UCSD-AML1 (cell line): ENCODE measurements around the gene TRPC1.

Experiments
- DNase-seq: peaks from one replicate; lab custom pipeline; 2025; ENCODE audit not compliant: unreplicated experiment; lab: John Stamatoyannopoulos, UW

The TRPC1 gene

DNA sequence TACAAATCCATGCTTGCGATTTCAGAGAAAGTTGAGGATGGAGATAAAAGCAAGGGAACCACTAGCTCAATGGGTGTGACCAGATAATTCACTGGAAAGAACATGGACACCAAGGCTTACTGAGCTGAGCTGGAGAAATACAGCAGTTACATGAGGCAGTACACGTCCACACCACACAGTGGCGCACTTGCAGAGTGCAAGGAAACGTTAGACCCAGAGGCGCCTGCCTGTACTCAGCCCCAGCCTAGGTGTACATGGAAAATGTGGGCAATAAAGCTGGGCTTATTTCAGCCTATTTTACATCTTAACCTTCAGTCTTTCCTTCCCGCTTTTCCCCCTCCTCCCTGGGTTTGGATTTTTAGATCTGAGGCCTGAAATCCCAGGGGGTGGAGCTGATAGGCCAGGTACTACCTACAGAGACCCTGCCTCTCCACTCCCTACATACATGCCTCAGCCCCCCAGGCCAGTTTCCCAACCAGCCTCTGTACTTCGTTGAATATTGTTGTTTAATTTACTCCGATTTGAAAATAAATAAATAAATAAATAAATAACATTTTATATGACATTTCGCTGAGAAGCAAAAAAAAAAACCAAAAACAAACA, 105.0 kb downstream of the TRPC1 start:
- DNase-seq: peak; percentile 67

GRCh38 chr3:142837526-142837925, 113.7 kb downstream of the TRPC1 start:
- no peak for DNase-seq

GRCh38 chr3:142839831-142840230, 116.0 kb downstream of the TRPC1 start:
- DNase-seq: no peak

GRCh38 chr3:142844339-142844977, 120.6 kb downstream of the TRPC1 start:
- no peak for DNase-seq

GRCh38 chr3:142846779-142847577, 123.1 kb downstream of the TRPC1 start:
- no peak for DNase-seq

- no peak for DNase-seq
Observed at GRCh38 chr3:142849148-142849547, 125.3 kb downstream of the TRPC1 start.

DNA sequence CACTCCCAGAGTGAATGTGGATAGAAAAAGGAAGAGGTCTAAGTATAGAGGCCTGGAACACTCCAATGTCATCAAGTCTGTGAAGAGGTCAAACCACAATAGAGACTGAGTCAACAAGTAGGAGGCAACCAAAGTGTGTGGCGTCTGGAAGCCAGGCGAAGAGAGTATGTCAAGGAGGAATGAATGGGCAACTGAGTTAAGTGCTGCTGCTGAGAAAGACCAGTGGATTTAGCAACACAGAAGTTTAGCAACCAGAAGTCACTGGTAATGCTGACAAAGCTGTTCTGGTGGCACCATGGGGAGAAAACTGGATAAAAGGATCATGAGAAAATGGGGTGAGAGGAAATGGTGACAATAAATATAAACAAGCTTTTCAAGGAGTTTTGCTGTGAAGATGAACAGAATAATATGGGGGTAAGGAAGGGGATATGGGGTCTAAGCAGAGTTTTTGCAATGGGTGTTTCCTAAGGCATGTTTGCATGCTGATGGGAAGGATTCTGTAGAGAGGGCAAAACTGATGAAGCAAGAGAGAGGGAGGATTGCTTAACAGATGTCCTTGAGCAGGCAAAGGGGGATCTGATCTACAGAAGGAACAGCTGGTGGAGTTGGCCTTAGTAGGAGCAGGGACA, 126.7 kb downstream of the TRPC1 start:
- DNase-seq: no peak

DNA sequence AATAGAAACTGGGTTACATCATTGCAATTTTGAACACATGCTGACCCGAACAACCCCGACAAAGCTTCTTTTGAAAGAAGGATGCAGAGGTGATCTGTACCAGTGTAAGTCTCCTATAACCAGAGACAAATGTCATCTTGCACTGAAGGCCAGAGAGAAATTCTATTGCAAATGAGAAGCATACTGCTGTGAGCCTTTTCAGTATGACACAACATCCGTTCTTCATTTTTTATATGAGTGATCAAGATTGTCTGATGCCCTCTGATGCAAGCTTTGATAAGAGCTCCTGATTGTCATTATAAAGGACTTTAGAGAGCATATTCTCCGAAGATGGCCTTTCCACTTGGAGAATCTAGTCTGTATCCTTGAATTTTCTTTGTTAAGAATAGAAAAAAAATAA, 128.2 kb downstream of the TRPC1 start:
- DNase-seq: no peak

DNA sequence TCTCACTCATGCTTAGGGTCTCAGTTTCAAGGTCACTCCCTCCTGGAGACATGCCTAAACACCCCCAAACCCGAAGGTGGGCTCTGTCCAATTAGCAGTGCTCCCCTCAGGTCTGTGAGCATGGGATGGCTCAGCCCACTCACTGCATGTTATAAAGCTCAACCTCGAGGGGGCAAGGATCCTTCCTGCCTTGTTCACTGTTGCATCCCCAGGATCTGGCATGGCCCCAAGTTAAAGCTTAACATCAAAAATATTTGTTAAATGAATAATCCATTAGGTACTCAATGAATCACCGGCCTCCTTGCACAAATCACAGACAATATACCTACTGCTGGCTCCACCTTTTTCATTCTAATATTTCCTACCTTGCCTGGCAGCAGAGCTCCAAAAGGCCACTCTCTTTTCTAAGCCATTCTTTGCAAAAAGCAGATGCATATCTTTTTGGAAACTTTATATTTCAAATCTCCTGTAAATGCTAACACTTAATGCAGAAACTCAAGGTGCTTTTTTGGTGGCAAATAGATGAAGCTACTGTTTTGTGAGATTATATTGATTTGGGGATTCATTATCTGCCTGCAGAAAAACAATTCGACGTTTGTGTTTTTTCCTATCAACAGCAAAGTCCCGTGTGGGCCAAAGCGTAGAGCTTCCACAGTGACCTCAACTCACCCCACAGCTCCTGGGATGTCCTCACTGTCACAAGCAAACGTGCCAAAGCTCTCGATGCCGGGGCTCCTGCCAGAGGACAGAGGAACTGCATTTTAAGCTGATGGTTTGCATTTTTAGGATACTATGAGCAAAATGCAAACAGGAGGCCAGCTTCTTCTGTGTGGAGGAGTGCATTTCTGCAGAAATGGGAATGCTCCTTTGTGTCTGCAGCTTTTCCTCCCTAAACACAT, 129.7 kb downstream of the TRPC1 start:
- no peak for DNase-seq

- no peak for DNase-seq
Observed at GRCh38 chr3:142857056-142857455, 133.2 kb downstream of the TRPC1 start.
